DMS114 treated with DMSO at 0.1 percent for 48 hours (cell line): ENCODE data around the gene APBA1.
"Not testable (repeated sequence)": the region's sequence is repeated elsewhere in the genome, so short reads cannot be mapped to it uniquely, and the experiment has no call there.

ENCODE experiments used
- DNase-seq: peaks from one replicate; lab custom pipeline; 2025; ENCODE audit not compliant: unreplicated experiment; lab: John Stamatoyannopoulos, UW

Gene APBA1

GRCh38 chr9:69609156-69609555 is 63.0 kb downstream of the APBA1 start:
- DNase-seq: no peak

DNA sequence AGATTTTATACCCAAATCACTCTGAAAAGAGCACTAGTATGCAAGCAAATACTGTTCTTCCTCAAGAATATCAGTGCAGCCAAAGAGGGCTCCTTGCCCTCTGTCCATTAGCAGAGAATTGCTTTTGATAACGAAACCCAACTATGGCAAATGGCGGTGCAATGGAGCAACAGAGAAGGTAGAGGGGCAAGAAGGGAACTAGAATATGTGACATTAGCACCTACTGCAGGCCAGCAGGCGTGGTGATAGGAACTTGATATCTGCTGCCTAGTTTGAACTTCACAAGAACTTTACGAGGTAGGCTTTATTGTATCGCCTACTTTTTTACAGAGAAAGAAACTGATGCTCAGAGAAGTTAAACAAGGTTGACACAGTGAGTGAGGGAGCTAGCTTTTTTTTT is 66.1 kb downstream of the APBA1 start:
- no peak for DNase-seq

DNA sequence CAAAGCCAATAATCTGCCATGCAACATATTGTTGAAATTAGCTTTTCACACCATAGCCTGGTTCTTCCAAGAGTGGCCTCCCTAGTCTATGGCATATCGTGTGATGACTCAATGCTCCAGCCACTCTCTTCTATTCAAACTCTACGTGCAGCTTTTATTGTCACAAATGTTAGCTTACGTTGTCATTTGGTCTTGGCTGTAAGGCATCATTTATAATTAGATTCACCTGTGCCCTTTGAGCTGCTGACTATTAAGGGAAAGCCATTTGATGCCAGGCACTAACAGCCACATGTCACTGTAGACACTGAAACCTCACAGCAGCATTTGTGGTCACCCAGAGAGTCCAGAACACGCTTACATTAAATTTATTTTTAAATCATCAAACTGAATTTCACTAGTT is 66.8 kb downstream of the APBA1 start:
- no peak for DNase-seq

DNA sequence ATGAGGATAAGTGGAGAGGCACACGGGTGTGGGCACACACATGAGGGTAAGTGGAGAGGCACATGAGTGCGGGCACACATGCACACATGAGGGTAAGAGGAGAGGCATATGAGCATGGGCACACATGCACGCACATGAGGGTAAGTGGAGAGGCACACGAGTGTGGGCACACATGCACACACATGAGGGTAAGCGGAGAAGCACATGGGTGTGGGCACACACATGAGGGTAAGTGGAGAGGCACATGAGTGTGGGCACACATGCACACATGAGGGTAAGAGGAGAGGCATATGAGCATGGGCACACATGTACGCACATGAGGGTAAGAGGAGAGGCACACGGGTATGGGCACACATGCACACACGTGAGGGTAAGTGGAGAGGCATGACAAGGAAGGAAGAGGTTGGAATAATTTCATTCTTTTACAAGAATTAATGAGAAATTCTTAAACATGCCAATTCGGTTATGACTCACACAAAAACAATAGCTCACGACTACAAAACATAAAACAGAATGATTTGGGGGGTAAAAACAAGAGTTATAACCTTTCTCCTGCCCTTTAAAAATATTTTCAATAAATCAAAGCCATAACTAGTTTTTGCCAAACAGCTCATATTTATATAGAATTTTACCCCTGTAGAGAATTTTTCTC is 67.5 kb downstream of the APBA1 start:
- no peak for DNase-seq

DNA sequence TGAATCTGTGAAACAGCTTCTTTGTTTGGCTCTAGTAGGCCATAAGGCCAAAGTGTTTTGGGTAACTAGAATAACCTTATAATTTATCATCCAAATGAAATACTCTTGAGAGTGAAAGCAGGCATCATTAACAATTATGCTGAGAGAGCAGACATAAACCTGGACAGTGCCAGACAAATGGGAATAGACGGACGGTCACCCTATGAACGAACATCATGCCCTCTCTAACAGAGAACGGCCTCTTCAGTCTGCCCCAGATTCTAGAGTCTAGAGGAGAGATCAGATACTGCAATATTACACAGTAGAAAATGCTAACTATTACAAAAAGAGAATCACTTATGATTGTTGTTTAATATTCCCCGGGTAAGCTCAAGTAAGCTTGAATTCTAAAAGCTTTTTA is 68.5 kb downstream of the APBA1 start:
- DNase-seq: no peak

GRCh38 chr9:69602773-69603172 is 69.4 kb downstream of the APBA1 start:
- DNase-seq: no peak

DNA sequence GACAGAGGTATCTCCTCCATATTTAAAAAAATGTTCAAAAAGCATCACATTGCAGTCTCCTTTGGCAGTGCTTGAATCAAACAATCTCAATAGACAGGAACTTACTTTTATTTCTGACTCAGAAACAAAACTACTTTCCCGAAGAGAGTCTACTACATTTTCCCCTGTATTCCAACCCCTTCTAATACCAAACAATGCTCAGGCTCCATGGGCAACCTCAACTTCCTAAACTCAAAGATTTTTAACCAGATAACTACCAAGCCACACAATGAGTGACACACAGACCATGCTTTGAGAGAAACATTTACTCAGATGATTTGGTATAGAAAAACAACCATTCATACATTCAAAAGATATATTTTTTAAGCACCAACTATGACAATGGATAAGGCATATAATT is 70.5 kb downstream of the APBA1 start:
- no peak for DNase-seq

- DNase-seq: no peak
Measured at GRCh38 chr9:69600314-69601047, 71.7 kb downstream of the APBA1 start.

- DNase-seq: no peak
Measured at GRCh38 chr9:69599232-69599971, 72.8 kb downstream of the APBA1 start.

GRCh38 chr9:69596906-69597305 is 75.3 kb downstream of the APBA1 start:
- DNase-seq: not testable (repeated sequence)

DNA sequence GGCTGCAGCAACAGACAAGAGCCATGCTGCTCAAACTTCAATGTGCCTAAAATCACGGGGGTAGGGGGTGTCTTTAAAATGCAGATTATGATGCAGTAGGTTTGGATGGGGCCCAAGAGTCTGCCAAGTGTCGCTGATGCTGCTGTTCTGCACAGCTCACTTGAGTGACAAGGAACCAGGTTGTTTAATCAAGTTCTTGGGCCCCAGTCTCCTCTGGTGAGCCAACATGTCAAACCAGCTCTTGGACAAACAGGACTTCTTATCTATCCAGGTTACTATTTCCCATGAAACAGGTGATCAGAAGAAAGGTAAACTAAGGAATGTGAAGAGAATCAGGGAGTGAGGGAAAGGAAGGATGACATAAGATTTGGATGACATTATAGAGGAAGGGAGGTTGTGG is 78.0 kb downstream of the APBA1 start:
- no peak for DNase-seq

DNA sequence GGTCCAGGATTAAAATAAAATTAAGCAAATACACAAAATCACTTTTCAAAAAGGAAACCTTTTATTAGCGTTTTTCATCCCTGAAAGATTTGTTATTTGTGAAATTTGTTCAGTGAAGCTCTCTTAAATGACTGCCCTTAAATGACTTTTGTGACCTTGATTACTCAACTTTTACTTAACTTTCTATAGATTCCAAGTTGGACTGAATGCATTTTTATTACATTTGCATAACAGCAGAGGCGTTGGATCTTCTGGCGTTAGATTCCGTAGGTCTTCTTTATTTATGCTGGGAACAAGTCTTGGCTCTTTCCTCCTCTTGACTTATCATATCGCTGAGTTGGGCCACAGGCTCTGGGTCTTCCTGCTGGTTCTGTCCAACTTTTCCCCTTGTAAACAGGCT is 78.4 kb downstream of the APBA1 start:
- no peak for DNase-seq

GRCh38 chr9:69593301-69593700 is 78.9 kb downstream of the APBA1 start:
- no peak for DNase-seq

DNA sequence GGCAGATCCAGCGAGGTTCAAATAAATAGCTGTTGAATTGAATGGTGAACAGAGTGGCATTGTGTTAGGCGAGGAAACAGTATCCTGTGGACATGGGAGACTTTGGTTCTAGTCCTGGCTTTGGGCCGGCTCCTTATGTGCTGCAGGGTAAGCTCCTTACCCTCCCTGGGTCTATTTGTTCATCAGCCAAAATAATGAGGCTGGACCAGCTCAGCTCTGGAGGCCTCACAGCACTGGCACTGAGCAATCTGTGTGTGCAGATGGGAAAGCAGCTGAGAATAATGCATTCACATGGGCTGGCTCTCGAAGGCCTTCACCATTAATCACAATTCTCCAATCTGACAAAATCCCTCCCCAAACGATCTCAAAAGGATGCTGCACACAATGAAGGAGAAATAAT is 81.9 kb downstream of the APBA1 start:
- DNase-seq: no peak

DNA sequence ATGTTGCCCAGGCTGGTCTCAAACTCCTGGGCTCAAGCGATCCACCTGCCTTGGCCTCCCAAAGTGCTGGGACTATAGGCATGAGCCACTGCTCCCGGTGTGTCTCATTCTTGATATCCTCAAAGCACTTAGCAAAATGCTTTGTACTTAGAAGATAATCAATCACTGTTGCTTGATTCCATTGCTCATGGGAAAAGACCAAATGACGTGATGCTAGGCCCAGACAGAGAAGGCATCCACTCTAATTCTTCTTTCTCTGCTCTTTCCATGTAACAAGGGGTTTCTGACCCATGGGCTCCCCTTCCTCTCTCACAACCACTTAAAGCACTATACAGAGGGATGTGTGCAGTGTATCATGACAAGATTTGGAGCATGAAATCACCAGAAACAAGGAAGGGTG is 83.0 kb downstream of the APBA1 start:
- DNase-seq: no peak

- no peak for DNase-seq
Measured at GRCh38 chr9:69585571-69585970, 86.6 kb downstream of the APBA1 start.

DNA sequence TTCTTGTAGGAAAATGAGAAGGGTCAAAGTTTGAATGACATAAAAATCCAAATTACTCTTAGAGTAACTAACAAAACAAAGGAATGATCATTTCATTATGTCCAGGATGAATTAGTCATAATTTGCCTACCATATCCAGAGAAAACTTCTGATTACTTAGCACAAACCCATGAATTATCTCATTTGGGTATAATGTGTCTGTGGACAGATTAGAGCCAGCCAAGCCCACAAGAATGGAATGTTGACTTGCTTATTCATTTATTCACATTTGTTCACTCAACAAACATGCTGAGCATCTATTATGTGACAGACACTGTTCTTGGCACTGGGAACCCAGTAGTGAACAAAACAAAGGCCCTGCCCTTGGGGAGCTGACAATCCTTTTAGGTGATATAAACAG is 87.4 kb downstream of the APBA1 start:
- no peak for DNase-seq

DNA sequence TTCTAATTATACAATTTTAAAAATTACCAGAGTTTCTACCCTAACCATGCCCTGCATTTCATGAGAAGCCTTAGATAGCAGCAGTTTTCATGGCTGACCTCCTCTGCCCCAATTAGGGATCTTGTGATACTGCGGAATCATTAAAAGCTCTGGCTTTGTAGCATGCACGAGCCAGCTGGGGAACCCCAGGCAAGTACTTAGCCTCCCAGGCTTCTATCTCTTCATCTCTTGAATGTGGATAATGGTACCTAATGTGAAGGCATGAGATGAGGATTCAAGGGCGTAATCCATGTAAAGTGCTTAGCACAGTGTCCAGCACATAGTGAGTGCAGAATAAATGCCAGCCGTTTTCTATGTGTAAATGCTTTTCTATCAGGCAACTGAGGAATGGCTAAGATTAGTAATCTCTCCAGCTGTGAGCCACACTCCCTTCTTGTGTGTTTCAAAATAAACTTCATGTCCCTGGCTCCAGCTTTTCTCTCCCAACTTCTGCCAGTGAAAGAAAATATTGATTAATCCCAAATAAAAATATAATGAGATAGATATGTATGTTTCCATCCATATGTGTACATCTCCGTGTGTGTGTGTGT is 88.4 kb downstream of the APBA1 start:
- no peak for DNase-seq

- DNase-seq: no peak
Measured at GRCh38 chr9:69582544-69583297, 89.5 kb downstream of the APBA1 start.

DNA sequence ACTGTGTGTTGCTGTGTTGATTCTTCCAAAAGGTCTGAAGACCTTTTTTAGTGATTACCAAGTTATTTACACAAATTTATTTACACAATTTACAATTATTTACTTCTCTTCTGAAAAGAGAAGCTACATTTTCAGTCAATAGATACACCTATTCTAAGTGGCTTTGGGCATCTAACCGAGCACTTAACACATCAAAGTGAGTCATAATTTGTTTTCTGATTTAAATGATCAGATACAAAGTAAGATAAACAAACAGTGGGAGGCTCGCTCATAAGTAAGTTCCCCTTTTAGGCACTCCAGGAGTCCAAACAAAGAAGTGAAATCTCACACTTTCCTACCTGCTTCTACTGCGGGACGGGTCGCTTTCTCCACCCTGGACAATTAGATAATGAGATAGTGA is 90.2 kb downstream of the APBA1 start:
- no peak for DNase-seq

GRCh38 chr9:69580582-69581214 is 91.5 kb downstream of the APBA1 start:
- no peak for DNase-seq
